Mesodermal cell (in vitro differentiated cells): ENCODE data around the gene ATG3. TPM values are rescaled to one million over a fixed set of nuclear protein-coding genes. Genes with fewer than 3 reads are reported as not detected.

Experiments used
- H3K27ac ChIP-seq: 2 replicates; pipeline ENCODE4 v1.7.0; 2013; ENCODE audit warnings: mild to moderate bottlenecking, low read depth, low read length, moderate library complexity; ENCODE audit not compliant: severe bottlenecking
- H3K36me3 ChIP-seq: 2 replicates; pipeline ENCODE4 v1.7.1; 2013; ENCODE audit warnings: mild to moderate bottlenecking, low read length, moderate library complexity; ENCODE audit not compliant: control insufficient read depth, insufficient read depth
- H3K4me1 ChIP-seq: one replicate; pipeline ENCODE4 v1.7.1; 2013; ENCODE audit warnings: mild to moderate bottlenecking, low read length; ENCODE audit not compliant: insufficient read depth, control insufficient read depth, poor library complexity, severe bottlenecking
- H3K4me3 ChIP-seq: 2 replicates; pipeline ENCODE4 v1.7.0; 2013; ENCODE audit warnings: low read length, control low read depth, mild to moderate bottlenecking; ENCODE audit not compliant: insufficient read depth, poor library complexity, severe bottlenecking; ENCODE audit errors: extremely low read depth
- H3K9me3 ChIP-seq: 2 replicates; pipeline ENCODE4 v1.7.1; 2013; ENCODE audit warnings: mild to moderate bottlenecking, low read length, moderate library complexity; ENCODE audit not compliant: control insufficient read depth
- WGBS, 2 experiments: methylation state at CpG; one replicate each; pipeline ENCODE4 v1.1.5; 2013; ENCODE audit warnings: missing lambda C conversion rate in 2 of 2; ENCODE audit not compliant: insufficient coverage in 2 of 2; 5-methylcytosine and 5-hydroxymethylcytosine counted together
- polyA plus RNA-seq, 2 experiments: library from polyadenylated mRNA; stranded (reverse); fragments of 50-300 nt; gene quantifications; one replicate each; pipeline ENCODE4 v1.2.3, GENCODE V29; 2013

ATG3 gene
- 48.8 TPM for polyA plus RNA-seq (2013, experiment 1 of 2)
- polyA plus RNA-seq (2013, experiment 2 of 2), result 47.3 TPM

DNA sequence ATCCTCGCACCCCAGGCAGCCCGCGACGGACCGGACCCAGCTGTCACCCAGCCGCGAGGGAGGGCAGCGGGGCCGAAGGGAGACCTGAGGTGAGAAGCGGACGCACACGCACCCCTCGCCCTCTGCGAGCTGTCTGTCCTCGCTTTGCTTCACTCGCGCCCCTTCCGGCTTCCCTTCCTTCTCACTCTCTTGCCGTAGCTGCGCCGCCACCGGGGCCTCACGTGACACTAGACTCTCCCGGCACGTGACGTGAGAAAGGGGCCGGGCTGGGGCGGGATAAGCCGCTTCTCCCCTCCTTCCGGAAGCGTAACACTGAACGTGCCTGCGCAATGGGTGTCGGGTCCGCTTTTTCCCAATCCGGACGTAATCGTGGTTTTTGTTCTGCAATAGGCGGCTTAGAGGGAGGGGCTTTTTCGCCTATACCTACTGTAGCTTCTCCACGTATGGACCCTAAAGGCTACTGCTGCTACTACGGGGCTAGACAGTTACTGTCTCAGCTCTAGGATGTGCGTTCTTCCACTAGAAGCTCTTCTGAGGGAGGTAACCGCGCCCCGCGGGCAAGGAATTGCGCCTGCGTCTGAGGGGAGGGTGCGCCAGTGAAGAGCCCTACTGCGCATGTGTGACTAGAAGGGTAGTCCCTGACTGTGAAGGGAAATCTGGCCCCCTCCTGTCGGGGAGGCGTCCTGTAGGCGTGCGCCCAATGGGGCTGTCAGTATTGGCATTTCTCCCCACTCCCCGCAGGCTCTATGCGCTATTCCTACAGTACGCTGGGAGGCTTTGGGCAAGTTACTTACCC, at the start of gene ATG3, which contains the start of gene SLC35A5:
Gene ATG3 (minus strand): TSS at position 229 of the 796 bp plus-strand sequence. CDS start 434 bp downstream, outside the sequence.
Gene SLC35A5 (plus strand): TSS at position 312 of the 796 bp plus-strand sequence. CDS start 1,359 bp downstream, outside the sequence.
- H3K4me3 ChIP-seq, result peak within 1 kb of the TSS; percentile 81
- peak within 1 kb of the TSS; percentile 98 for H3K27ac ChIP-seq
- peaks cover 25% of the 10 kb centered on the region for H3K36me3 ChIP-seq
- no peaks in the 10 kb centered on the region for H3K9me3 ChIP-seq
- peaks cover 7% of the 10 kb centered on the region for H3K4me1 ChIP-seq
- 0% methylated on average over 38 to 54 of the region's 58 CpGs for WGBS, 2 experiments

DNA sequence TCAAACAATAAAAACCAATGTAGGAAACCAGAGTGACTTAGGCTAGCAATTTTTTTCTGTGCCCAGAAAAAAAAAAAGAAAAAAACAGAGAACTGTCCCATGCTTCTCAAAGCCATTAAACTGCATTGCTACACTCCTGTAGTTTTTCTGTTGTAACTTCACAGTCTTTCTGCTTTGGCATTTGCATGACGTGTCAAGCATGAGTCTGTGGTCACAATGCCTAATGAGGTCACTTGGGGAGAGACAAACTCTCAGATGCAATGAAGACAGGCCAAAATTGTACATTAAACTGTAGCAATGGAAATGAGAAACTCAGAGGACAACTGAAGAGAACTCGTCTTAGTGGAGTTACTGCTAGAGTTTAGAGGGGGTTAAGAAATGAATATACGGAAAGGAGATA, 48.4 kb upstream of the ATG3 start:
- peaks cover 54% of the 10 kb centered on the region for H3K36me3 ChIP-seq
- H3K9me3 ChIP-seq, result no peaks in the 10 kb centered on the region
- peaks cover 17% of the 10 kb centered on the region for H3K4me1 ChIP-seq
- H3K27ac ChIP-seq, result no peak overlapping the region
- WGBS, 2 experiments, result 85 to 91% methylated on average over 3 of the region's 3 CpGs
- no peak overlapping the region for H3K4me3 ChIP-seq

- no peaks in the 10 kb centered on the region for H3K9me3 ChIP-seq
- peak overlapping the region; percentile 52 for H3K27ac ChIP-seq
- peaks cover 17% of the 10 kb centered on the region for H3K4me1 ChIP-seq
- H3K4me3 ChIP-seq, result no peak overlapping the region
- H3K36me3 ChIP-seq, result peaks cover 52% of the 10 kb centered on the region
Measured at GRCh38 chr3:112607863-112608262, 46.1 kb upstream of the ATG3 start.

- 100% methylated on average over 1 of the region's 2 CpGs for WGBS, 2 experiments
- Histone ChIP-seq H3K36me3 (peaks cover 48% of the 10 kb centered on the region), H3K4me1 (peaks cover 13% of the 10 kb centered on the region), H3K4me3 (no peak overlapping the region), H3K9me3 (no peaks in the 10 kb centered on the region), H3K27ac (no peak overlapping the region)
Measured at GRCh38 chr3:112606098-112606497, 44.3 kb upstream of the ATG3 start.

DNA sequence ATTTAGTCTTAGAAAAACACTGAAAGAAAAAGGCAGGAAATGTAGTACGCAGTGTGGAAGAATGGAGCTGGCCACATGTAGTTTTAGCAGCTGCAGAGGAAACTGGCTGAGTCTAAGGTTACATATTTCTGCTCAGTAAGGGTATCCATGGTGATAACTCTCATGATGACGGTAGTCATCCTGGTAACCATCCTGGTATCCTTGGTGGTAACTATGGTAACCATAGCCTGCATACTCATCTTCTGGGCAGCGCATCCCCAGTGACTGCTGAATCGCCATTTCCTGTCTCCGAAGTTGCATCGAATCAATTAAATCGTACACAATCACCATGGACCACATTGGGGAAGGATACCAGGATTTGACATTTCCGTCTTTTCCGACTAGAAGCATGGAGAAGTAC, 43.5 kb upstream of the ATG3 start:
- H3K36me3 ChIP-seq, result peaks cover 42% of the 10 kb centered on the region
- 93% methylated on average over 9 of the region's 9 CpGs for WGBS, 2 experiments

GRCh38 chr3:112604536-112604935, 42.8 kb upstream of the ATG3 start:
- H3K27ac ChIP-seq, result peak overlapping the region; percentile 24
- H3K9me3 ChIP-seq, result no peaks in the 10 kb centered on the region
- peaks cover 36% of the 10 kb centered on the region for H3K36me3 ChIP-seq
- peaks cover 4% of the 10 kb centered on the region for H3K4me1 ChIP-seq
- no peak overlapping the region for H3K4me3 ChIP-seq
- WGBS, 2 experiments, result no CpG with 5 or more reads among the region's 4 CpGs

More for the DNA sequence above, 43.5 kb upstream of the ATG3 start:
- H3K9me3 ChIP-seq, result no peaks in the 10 kb centered on the region
- no peak overlapping the region for H3K4me3 ChIP-seq
- peak overlapping the region; percentile 42 for H3K27ac ChIP-seq
- H3K4me1 ChIP-seq, result peaks cover 10% of the 10 kb centered on the region

GRCh38 chr3:112602217-112602838, 40.6 kb upstream of the ATG3 start:
- no peaks in the 10 kb centered on the region for H3K4me1 ChIP-seq
- H3K4me3 ChIP-seq, result no peak overlapping the region
- H3K27ac ChIP-seq, result no peak overlapping the region
- H3K36me3 ChIP-seq, result peaks cover 34% of the 10 kb centered on the region
- no peaks in the 10 kb centered on the region for H3K9me3 ChIP-seq

DNA sequence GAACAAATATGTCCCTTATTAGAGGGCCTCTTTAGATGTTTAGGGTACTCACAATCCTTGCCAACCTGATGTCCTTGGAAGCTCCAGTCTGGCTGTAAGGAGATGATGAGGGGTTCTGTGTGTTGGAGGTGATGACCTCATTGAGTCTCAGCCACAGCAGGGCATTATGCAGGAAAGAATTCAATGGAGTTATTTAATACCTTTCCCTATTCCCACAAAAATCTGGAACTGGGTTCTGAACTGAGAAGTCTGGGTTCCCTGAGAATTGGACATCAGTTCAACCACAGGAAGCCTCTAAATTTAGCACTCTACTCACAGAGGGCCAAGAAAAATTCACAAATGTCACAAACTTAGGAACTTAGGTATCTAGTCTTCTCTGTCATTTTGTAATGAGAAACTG, 37.0 kb upstream of the ATG3 start:
- Histone ChIP-seq H3K27ac (no peak overlapping the region), H3K4me1 (no peaks in the 10 kb centered on the region), H3K9me3 (no peaks in the 10 kb centered on the region), H3K4me3 (no peak overlapping the region), H3K36me3 (peaks cover 19% of the 10 kb centered on the region)

GRCh38 chr3:112597945-112598344, 36.2 kb upstream of the ATG3 start:
- Histone ChIP-seq H3K4me3 (no peak overlapping the region), H3K9me3 (no peaks in the 10 kb centered on the region), H3K27ac (no peak overlapping the region), H3K4me1 (no peaks in the 10 kb centered on the region), H3K36me3 (peaks cover 19% of the 10 kb centered on the region)
- WGBS, 2 experiments, result 100% methylated on average over 1 of the region's 2 CpGs; no CpG with 5 or more reads in 1 of the 2 experiments

DNA sequence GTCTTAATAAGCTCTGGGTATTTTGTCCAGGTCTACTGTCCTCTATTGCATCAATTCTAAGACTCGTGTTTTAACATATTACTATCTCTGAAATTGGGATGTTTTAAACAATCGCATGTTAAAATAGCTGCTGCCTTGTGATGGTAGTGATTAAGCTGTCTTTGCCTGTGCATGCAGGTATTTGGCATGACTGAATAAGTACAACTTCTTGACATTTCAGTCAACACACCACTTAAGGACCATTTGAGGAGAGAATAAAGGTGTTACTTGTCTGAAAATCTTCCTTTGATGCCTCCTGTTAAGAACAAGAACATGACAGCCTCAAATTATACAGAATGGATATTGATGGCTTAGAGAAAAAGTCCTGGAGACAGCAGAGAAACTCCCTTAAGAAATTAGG, 33.1 kb upstream of the ATG3 start:
- Histone ChIP-seq H3K36me3 (peaks cover 11% of the 10 kb centered on the region), H3K4me3 (no peak overlapping the region), H3K27ac (no peak overlapping the region), H3K4me1 (no peaks in the 10 kb centered on the region), H3K9me3 (no peaks in the 10 kb centered on the region)
- WGBS, 2 experiments, result no CpG with 5 or more reads among the region's 2 CpGs

- Histone ChIP-seq H3K27ac (no peak overlapping the region), H3K4me3 (no peak overlapping the region), H3K4me1 (no peaks in the 10 kb centered on the region), H3K9me3 (no peaks in the 10 kb centered on the region), H3K36me3 (peaks cover 11% of the 10 kb centered on the region)
Measured at GRCh38 chr3:112593258-112593657, 31.5 kb upstream of the ATG3 start.
